Measurements from ENCODE around the gene SPSB4. TPM values are rescaled to one million over a fixed set of nuclear protein-coding genes. Genes with fewer than 3 reads are reported as not detected.

SPSB4 gene
- total RNA-seq, 3 donors from 2014 or later, result not detected

GRCh38 chr3:141150081-141150830 lies 99.1 kb downstream of the SPSB4 start:
- H3K36me3 Mint-ChIP-seq (ENCODE audit: insufficient read depth), result no peaks in the 10 kb centered on the region
- H3K4me3 Mint-ChIP-seq, result no peak overlapping the region
- peaks cover 15% of the 10 kb centered on the region for H3K27me3 Mint-ChIP-seq (ENCODE audit: low read depth)
- H3K9me3 Mint-ChIP-seq, result no peaks in the 10 kb centered on the region
- DNase-seq, result no peak
- no peaks in the 10 kb centered on the region for H3K4me1 Mint-ChIP-seq (ENCODE audit: low read depth)
- no peak for ATAC-seq

GRCh38 chr3:141150931-141151330 lies 99.8 kb downstream of the SPSB4 start:
- no peak overlapping the region for H3K4me3 Mint-ChIP-seq
- no peak for DNase-seq
- H3K27me3 Mint-ChIP-seq (ENCODE audit: low read depth), result peaks cover 13% of the 10 kb centered on the region
- no peaks in the 10 kb centered on the region for H3K36me3 Mint-ChIP-seq (ENCODE audit: insufficient read depth)
- no peaks in the 10 kb centered on the region for H3K9me3 Mint-ChIP-seq
- ATAC-seq, result no peak
- no peaks in the 10 kb centered on the region for H3K4me1 Mint-ChIP-seq (ENCODE audit: low read depth)

- no peaks in the 10 kb centered on the region for H3K4me1 Mint-ChIP-seq (ENCODE audit: low read depth)
- DNase-seq (no peak), ATAC-seq (no peak)
- no peaks in the 10 kb centered on the region for H3K36me3 Mint-ChIP-seq (ENCODE audit: insufficient read depth)
- H3K27me3 Mint-ChIP-seq (ENCODE audit: low read depth), result peaks cover 13% of the 10 kb centered on the region
- no peaks in the 10 kb centered on the region for H3K9me3 Mint-ChIP-seq
- no peak overlapping the region for H3K4me3 Mint-ChIP-seq
Observed at GRCh38 chr3:141151439-141151838, 100.3 kb downstream of the SPSB4 start.

- no peaks in the 10 kb centered on the region for H3K4me1 Mint-ChIP-seq (ENCODE audit: low read depth)
- ATAC-seq, result no peak
- no peak overlapping the region for H3K4me3 Mint-ChIP-seq
Observed at GRCh38 chr3:141152130-141152529, 101.0 kb downstream of the SPSB4 start.

GRCh38 chr3:141152801-141153678 lies 101.9 kb downstream of the SPSB4 start:
- H3K27me3 Mint-ChIP-seq (ENCODE audit: low read depth), result peaks cover 13% of the 10 kb centered on the region
- no peaks in the 10 kb centered on the region for H3K4me1 Mint-ChIP-seq (ENCODE audit: low read depth)
- no peaks in the 10 kb centered on the region for H3K36me3 Mint-ChIP-seq (ENCODE audit: insufficient read depth)
- no peaks in the 10 kb centered on the region for H3K9me3 Mint-ChIP-seq
- no peak overlapping the region for H3K4me3 Mint-ChIP-seq
- ATAC-seq (no peak), DNase-seq (no peak)

More at GRCh38 chr3:141152130-141152529, 101.0 kb downstream of the SPSB4 start:
- Mint-ChIP-seq H3K27me3 (ENCODE audit: low read depth) (peaks cover 15% of the 10 kb centered on the region), H3K9me3 (no peaks in the 10 kb centered on the region), H3K36me3 (ENCODE audit: insufficient read depth) (no peaks in the 10 kb centered on the region)
- DNase-seq, result no peak

GRCh38 chr3:141153679-141153966 lies 102.5 kb downstream of the SPSB4 start:
- H3K36me3 Mint-ChIP-seq (ENCODE audit: insufficient read depth), result no peaks in the 10 kb centered on the region
- peaks cover under 1% of the 10 kb centered on the region for H3K9me3 Mint-ChIP-seq
- ATAC-seq (no peak), DNase-seq (no peak)
- H3K4me3 Mint-ChIP-seq, result no peak overlapping the region
- peaks cover 14% of the 10 kb centered on the region for H3K27me3 Mint-ChIP-seq (ENCODE audit: low read depth)
- H3K4me1 Mint-ChIP-seq (ENCODE audit: low read depth), result no peaks in the 10 kb centered on the region

GRCh38 chr3:141164852-141165251 lies 113.7 kb downstream of the SPSB4 start:
- Mint-ChIP-seq H3K4me1 (ENCODE audit: low read depth) (no peaks in the 10 kb centered on the region), H3K27me3 (ENCODE audit: low read depth) (peaks cover 7% of the 10 kb centered on the region), H3K4me3 (no peak overlapping the region), H3K36me3 (ENCODE audit: insufficient read depth) (no peaks in the 10 kb centered on the region), H3K9me3 (peaks cover 13% of the 10 kb centered on the region)
- no peak for ATAC-seq
- DNase-seq, result no peak

- no peak for ATAC-seq
- H3K4me1 Mint-ChIP-seq (ENCODE audit: low read depth), result no peaks in the 10 kb centered on the region
Observed at GRCh38 chr3:141167681-141168080, 116.5 kb downstream of the SPSB4 start.

GRCh38 chr3:141170678-141171295 lies 119.6 kb downstream of the SPSB4 start:
- no peak for DNase-seq
- H3K4me3 Mint-ChIP-seq, result no peak overlapping the region
- ATAC-seq, result no peak
- no peaks in the 10 kb centered on the region for H3K4me1 Mint-ChIP-seq (ENCODE audit: low read depth)
- H3K9me3 Mint-ChIP-seq, result peaks cover 4% of the 10 kb centered on the region
- H3K27me3 Mint-ChIP-seq (ENCODE audit: low read depth), result peaks cover 19% of the 10 kb centered on the region
- no peaks in the 10 kb centered on the region for H3K36me3 Mint-ChIP-seq (ENCODE audit: insufficient read depth)

More at GRCh38 chr3:141167681-141168080, 116.5 kb downstream of the SPSB4 start:
- Mint-ChIP-seq H3K4me3 (no peak overlapping the region), H3K9me3 (peaks cover 4% of the 10 kb centered on the region), H3K27me3 (ENCODE audit: low read depth) (peaks cover 7% of the 10 kb centered on the region), H3K36me3 (ENCODE audit: insufficient read depth) (no peaks in the 10 kb centered on the region)
- DNase-seq, result no peak

- Mint-ChIP-seq H3K9me3 (peaks cover 4% of the 10 kb centered on the region), H3K36me3 (ENCODE audit: insufficient read depth) (no peaks in the 10 kb centered on the region), H3K27me3 (ENCODE audit: low read depth) (peaks cover 17% of the 10 kb centered on the region), H3K4me1 (ENCODE audit: low read depth) (no peaks in the 10 kb centered on the region), H3K4me3 (no peak overlapping the region)
- no peak for ATAC-seq
- no peak for DNase-seq
Observed at GRCh38 chr3:141174674-141175073, 123.5 kb downstream of the SPSB4 start.

GRCh38 chr3:141176775-141177174 lies 125.6 kb downstream of the SPSB4 start:
- H3K4me3 Mint-ChIP-seq, result no peak overlapping the region
- H3K36me3 Mint-ChIP-seq (ENCODE audit: insufficient read depth), result peaks cover 2% of the 10 kb centered on the region
- peaks cover 14% of the 10 kb centered on the region for H3K9me3 Mint-ChIP-seq
- no peak for DNase-seq
- ATAC-seq, result no peak
- peaks cover 17% of the 10 kb centered on the region for H3K27me3 Mint-ChIP-seq (ENCODE audit: low read depth)
- no peaks in the 10 kb centered on the region for H3K4me1 Mint-ChIP-seq (ENCODE audit: low read depth)

GRCh38 chr3:141178026-141178425 lies 126.9 kb downstream of the SPSB4 start:
- DNase-seq (no peak), ATAC-seq (no peak)
- Mint-ChIP-seq H3K27me3 (ENCODE audit: low read depth) (peaks cover 17% of the 10 kb centered on the region), H3K4me1 (ENCODE audit: low read depth) (no peaks in the 10 kb centered on the region), H3K9me3 (peaks cover 14% of the 10 kb centered on the region), H3K36me3 (ENCODE audit: insufficient read depth) (peaks cover 2% of the 10 kb centered on the region), H3K4me3 (no peak overlapping the region)

GRCh38 chr3:141178551-141178950 lies 127.4 kb downstream of the SPSB4 start:
- Mint-ChIP-seq H3K4me3 (no peak overlapping the region), H3K27me3 (ENCODE audit: low read depth) (peaks cover 17% of the 10 kb centered on the region), H3K36me3 (ENCODE audit: insufficient read depth) (peaks cover 2% of the 10 kb centered on the region), H3K4me1 (ENCODE audit: low read depth) (no peaks in the 10 kb centered on the region), H3K9me3 (peaks cover 14% of the 10 kb centered on the region)
- ATAC-seq, result no peak
- DNase-seq, result no peak

GRCh38 chr3:141179983-141180382 lies 128.8 kb downstream of the SPSB4 start:
- H3K27me3 Mint-ChIP-seq (ENCODE audit: low read depth), result peaks cover 8% of the 10 kb centered on the region
- H3K4me3 Mint-ChIP-seq, result no peak overlapping the region
- H3K4me1 Mint-ChIP-seq (ENCODE audit: low read depth), result no peaks in the 10 kb centered on the region
- DNase-seq (no peak), ATAC-seq (no peak)
- H3K36me3 Mint-ChIP-seq (ENCODE audit: insufficient read depth), result peaks cover 2% of the 10 kb centered on the region
- peaks cover 14% of the 10 kb centered on the region for H3K9me3 Mint-ChIP-seq

All from activated T-cell treated with anti-CD3 and anti-CD28 coated beads, Interleukin-2, amount 50 U/mL, for 4 hours (primary cell).